Measurements from ENCODE around the gene LHFPL3. TPM values are rescaled to one million over a fixed set of nuclear protein-coding genes. Genes with fewer than 3 reads are reported as not detected.

The LHFPL3 gene
- total and polyA plus RNA-seq, 2 donors (not counting 1 experiment from before 2014, with no cell fraction given) = not detected

- Histone ChIP-seq H3K79me2 (ENCODE audit: control insufficient read depth, insufficient read depth, low read length) (no peaks in the 10 kb centered on the region), H4K20me1 (ENCODE audit: control insufficient read depth, insufficient read depth, low read length, poor library complexity, severe bottlenecking) (no peaks in the 10 kb centered on the region), H3K27ac (ENCODE audit: low read length in 2 of 2) (no peak overlapping the region), H3K4me3 (ENCODE audit: control extremely low read depth in 1 of 5, extremely low read depth in 1 of 5, insufficient read depth in 1 of 5, low read depth in 2 of 5, low read length in 4 of 5) (no peak overlapping the region), H3K9ac (ENCODE audit: low read length) (no peak overlapping the region), H3K27me3 (replicated peaks in 1 of 4; ENCODE audit: control extremely low read depth in 1 of 4, control insufficient read depth in 3 of 4, insufficient read depth in 4 of 4, low read length in 3 of 4) (no peaks in the 10 kb centered on the region), H2AFZ (ENCODE audit: insufficient read depth, low read depth, low read length, poor library complexity, severe bottlenecking) (no peak overlapping the region), H3K36me3 (replicated peaks in 1 of 2; ENCODE audit: control extremely low read depth in 1 of 2, control insufficient read depth in 1 of 2, extremely low read depth in 1 of 2, insufficient read depth in 2 of 2, low read length in 1 of 2) (no peaks in the 10 kb centered on the region), H3K9me3 (ENCODE audit: control extremely low read depth in 1 of 3, control insufficient read depth in 2 of 3, insufficient read depth in 1 of 3, low read length in 2 of 3) (no peaks in the 10 kb centered on the region), H3K4me1 (ENCODE audit: control insufficient read depth in 2 of 2, insufficient read depth in 2 of 2, low read length in 2 of 2) (no peaks in the 10 kb centered on the region), H3K4me2 (replicated peaks; ENCODE audit: low read depth, low read length, poor library complexity, severe bottlenecking) (no peak overlapping the region)
- DNase-seq = no peak
- H3K27me3 Mint-ChIP-seq = peaks cover 6% of the 10 kb centered on the region
- intact Hi-C loops (cut with micrococcal nuclease) = no loop called here
- CTCF ChIA-PET = no interaction called here
- H3K9me3 Mint-ChIP-seq (ENCODE audit: insufficient read depth) = no peaks in the 10 kb centered on the region
- POLR2A ChIA-PET = no interaction called here
- ATAC-seq (ENCODE audit: low read depth) = no peak
- no CpG with 5 or more reads among the region's 1 CpG for WGBS (ENCODE audit: insufficient coverage)
- no peak overlapping the region for H3K27ac Mint-ChIP-seq
- TF ChIP-seq EZH2 (IDR thresholded peaks at IDR 0.05; ENCODE audit: borderline replicate concordance, insufficient read depth, low read depth, low read length, poor library complexity, severe bottlenecking) = no peak
- TF ChIP-seq CTCF (IDR thresholded peaks at IDR 0.05) = no peak
- no peaks in the 10 kb centered on the region for H3K4me1 Mint-ChIP-seq
- no peak overlapping the region for H3K4me3 Mint-ChIP-seq
Measured at GRCh38 chr7:104486931-104487330, 158.5 kb downstream of the LHFPL3 start.

GRCh38 chr7:104487642-104488041 is 159.2 kb downstream of the LHFPL3 start:
- Histone ChIP-seq H3K9ac (ENCODE audit: low read length) (no peak overlapping the region), H3K4me1 (ENCODE audit: control insufficient read depth in 2 of 2, insufficient read depth in 2 of 2, low read length in 2 of 2) (no peaks in the 10 kb centered on the region), H4K20me1 (ENCODE audit: control insufficient read depth, insufficient read depth, low read length, poor library complexity, severe bottlenecking) (no peaks in the 10 kb centered on the region), H3K27me3 (replicated peaks in 1 of 4; ENCODE audit: control extremely low read depth in 1 of 4, control insufficient read depth in 3 of 4, insufficient read depth in 4 of 4, low read length in 3 of 4) (no peaks in the 10 kb centered on the region), H3K9me3 (ENCODE audit: control extremely low read depth in 1 of 3, control insufficient read depth in 2 of 3, insufficient read depth in 1 of 3, low read length in 2 of 3) (no peaks in the 10 kb centered on the region), H3K27ac (ENCODE audit: low read length in 2 of 2) (no peak overlapping the region), H3K4me3 (ENCODE audit: control extremely low read depth in 1 of 5, extremely low read depth in 1 of 5, insufficient read depth in 1 of 5, low read depth in 2 of 5, low read length in 4 of 5) (no peak overlapping the region), H2AFZ (ENCODE audit: insufficient read depth, low read depth, low read length, poor library complexity, severe bottlenecking) (no peak overlapping the region), H3K79me2 (ENCODE audit: control insufficient read depth, insufficient read depth, low read length) (no peaks in the 10 kb centered on the region), H3K36me3 (replicated peaks in 1 of 2; ENCODE audit: control extremely low read depth in 1 of 2, control insufficient read depth in 1 of 2, extremely low read depth in 1 of 2, insufficient read depth in 2 of 2, low read length in 1 of 2) (no peaks in the 10 kb centered on the region), H3K4me2 (replicated peaks; ENCODE audit: low read depth, low read length, poor library complexity, severe bottlenecking) (no peak overlapping the region)
- Mint-ChIP-seq H3K4me1 (no peaks in the 10 kb centered on the region), H3K4me3 (no peak overlapping the region), H3K27ac (no peak overlapping the region), H3K27me3 (no peaks in the 10 kb centered on the region), H3K9me3 (ENCODE audit: insufficient read depth) (no peaks in the 10 kb centered on the region)
- ATAC-seq (ENCODE audit: low read depth) (no peak), DNase-seq (no peak)
- CTCF ChIA-PET = no interaction called here
- intact Hi-C loops (cut with micrococcal nuclease) = no loop called here
- no CpG with 5 or more reads among the region's 1 CpG for WGBS (ENCODE audit: insufficient coverage)
- POLR2A ChIA-PET = no interaction called here
- no peak for TF ChIP-seq CTCF (IDR thresholded peaks at IDR 0.05)
- no peak for TF ChIP-seq EZH2 (IDR thresholded peaks at IDR 0.05; ENCODE audit: borderline replicate concordance, insufficient read depth, low read depth, low read length, poor library complexity, severe bottlenecking)

Data from B cell (primary cell).